ENCODE data around the gene GDF10. TPM values are rescaled to one million over a fixed set of nuclear protein-coding genes. Genes with fewer than 3 reads are reported as not detected.

GDF10 gene
- total RNA-seq, 2 donors from 2014 or later = 0.32 to 28.0 TPM

GRCh38 chr10:47283101-47283630, 16.8 kb upstream of the GDF10 start:
- intact Hi-C loops (cut with DNase I) = no loop called here
- no peaks in the 10 kb centered on the region for H3K4me1 ChIP-seq (replicated peaks)
- H3K4me3 ChIP-seq = no peak overlapping the region
- 88% methylated on average over 9 of the region's 9 CpGs for WGBS
- no peak overlapping the region for H3K27ac ChIP-seq
- no peaks in the 10 kb centered on the region for H3K36me3 ChIP-seq
- no peak for TF ChIP-seq POLR2A (IDR thresholded peaks at IDR 0.05)
- TF ChIP-seq POLR2AphosphoS5 (IDR thresholded peaks at IDR 0.05) = no peak
- no peak for TF ChIP-seq CTCF (IDR thresholded peaks at IDR 0.05)
- no peaks in the 10 kb centered on the region for H3K27me3 ChIP-seq (replicated peaks; ENCODE audit: insufficient read depth)
- DNase-seq (ENCODE audit: low spot score) = no peak
- H3K9me3 ChIP-seq = no peaks in the 10 kb centered on the region

- Histone ChIP-seq H3K4me3 (no peak overlapping the region), H3K36me3 (no peaks in the 10 kb centered on the region), H3K27me3 (replicated peaks; ENCODE audit: insufficient read depth) (no peaks in the 10 kb centered on the region), H3K27ac (no peak overlapping the region), H3K9me3 (no peaks in the 10 kb centered on the region), H3K4me1 (replicated peaks) (no peaks in the 10 kb centered on the region)
- no peak for DNase-seq (ENCODE audit: low spot score)
- intact Hi-C loops (cut with DNase I) = no loop called here
- TF ChIP-seq CTCF (IDR thresholded peaks at IDR 0.05) (no peak), POLR2AphosphoS5 (IDR thresholded peaks at IDR 0.05) (no peak), POLR2A (IDR thresholded peaks at IDR 0.05) (no peak)
These were observed 16.1 kb upstream of the GDF10 start for GRCh38 chr10:47283848-47284247.

- Histone ChIP-seq H3K4me3 (no peak overlapping the region), H3K4me1 (replicated peaks) (no peaks in the 10 kb centered on the region), H3K27ac (no peak overlapping the region), H3K9me3 (no peaks in the 10 kb centered on the region), H3K27me3 (replicated peaks; ENCODE audit: insufficient read depth) (no peaks in the 10 kb centered on the region), H3K36me3 (no peaks in the 10 kb centered on the region)
- intact Hi-C loops (cut with DNase I) = no loop called here
- DNase-seq (ENCODE audit: low spot score) = no peak
- no peak for TF ChIP-seq CTCF (IDR thresholded peaks at IDR 0.05)
- WGBS = 85% methylated on average over 8 of the region's 8 CpGs
These were observed 14.4 kb upstream of the GDF10 start for GRCh38 chr10:47285381-47286115.

GRCh38 chr10:47286116-47286505, 13.9 kb upstream of the GDF10 start:
- intact Hi-C loops (cut with DNase I) = no loop called here
- no peak for DNase-seq (ENCODE audit: low spot score)
- no peak overlapping the region for H3K4me3 ChIP-seq
- H3K27ac ChIP-seq = no peak overlapping the region
- no peak for TF ChIP-seq CTCF (IDR thresholded peaks at IDR 0.05)
- no peak for TF ChIP-seq POLR2AphosphoS5 (IDR thresholded peaks at IDR 0.05)
- TF ChIP-seq POLR2A (IDR thresholded peaks at IDR 0.05) = no peak
- no peaks in the 10 kb centered on the region for H3K36me3 ChIP-seq
- H3K9me3 ChIP-seq = no peaks in the 10 kb centered on the region
- H3K4me1 ChIP-seq (replicated peaks) = no peaks in the 10 kb centered on the region
- H3K27me3 ChIP-seq (replicated peaks; ENCODE audit: insufficient read depth) = no peaks in the 10 kb centered on the region
- WGBS = 95% methylated on average over 4 of the region's 4 CpGs
